Measurements from ENCODE around the gene DPP10.

The DPP10 gene

DNA sequence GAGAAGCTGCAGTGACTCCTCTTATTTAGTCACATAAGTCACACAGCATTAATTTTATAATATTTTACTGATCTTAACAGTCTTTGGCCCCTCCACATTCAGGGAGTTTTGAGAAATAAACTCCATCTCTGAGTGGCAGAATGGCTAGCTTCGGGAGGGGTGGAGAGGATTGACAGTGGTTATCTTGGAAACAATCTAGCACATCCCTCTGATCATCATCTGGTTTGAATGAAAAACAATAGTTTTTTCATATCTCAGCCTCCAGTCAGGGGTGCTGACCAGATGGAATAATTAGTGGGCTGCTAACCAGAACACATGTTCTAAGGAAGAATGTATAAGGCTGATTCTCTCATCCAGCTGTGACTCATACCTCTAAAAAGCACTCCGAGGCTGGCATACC is 477.5 kb downstream of the DPP10 start:
- Histone ChIP-seq H3K9me3 (ENCODE audit: control insufficient read depth, insufficient read depth, low read depth, low read length) (no peaks in the 10 kb centered on the region), H3K27ac (ENCODE audit: extremely low read depth, low read depth, low read length) (no peak overlapping the region), H3K36me3 (ENCODE audit: control insufficient read depth in 2 of 2, insufficient read depth in 1 of 2, low read length in 2 of 2) (no peaks in the 10 kb centered on the region), H3K4me3 (ENCODE audit: low read depth, low read length) (no peak overlapping the region), H3K4me1 (ENCODE audit: control insufficient read depth, insufficient read depth, low read length) (no peaks in the 10 kb centered on the region)
- POLR2A ChIA-PET, result no interaction called here
- TF ChIP-seq ZNF670 (tag by site-specific recombination; IDR thresholded peaks at IDR 0.05; ENCODE audit: low read depth), result no peak
- no peak for TF ChIP-seq ZNF600 (tag by site-specific recombination; IDR thresholded peaks at IDR 0.05)
- CTCF ChIA-PET, result no interaction called here

DNA sequence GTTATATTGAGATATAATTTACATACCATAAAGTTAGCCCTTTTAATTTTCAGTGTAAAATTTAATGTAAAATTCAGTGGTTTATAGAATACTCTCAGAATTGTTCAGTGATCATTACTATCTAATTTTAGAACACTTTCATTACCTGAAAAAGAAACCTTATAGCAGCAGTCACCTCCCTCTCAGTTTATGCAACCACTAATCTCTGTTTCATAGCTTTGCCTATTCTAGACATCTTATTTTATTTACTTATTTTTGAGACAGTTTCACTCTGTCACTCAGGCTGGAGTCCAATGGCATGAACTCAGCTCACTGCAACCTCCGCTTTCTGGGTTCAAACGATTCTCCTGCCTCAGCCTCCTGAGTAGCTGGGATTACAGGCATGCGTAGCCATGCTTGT is 479.6 kb downstream of the DPP10 start:
- Histone ChIP-seq H3K4me1 (ENCODE audit: control insufficient read depth, insufficient read depth, low read length) (no peaks in the 10 kb centered on the region), H3K4me3 (ENCODE audit: low read depth, low read length) (no peak overlapping the region), H3K36me3 (ENCODE audit: control insufficient read depth in 2 of 2, insufficient read depth in 1 of 2, low read length in 2 of 2) (no peaks in the 10 kb centered on the region), H3K27ac (ENCODE audit: extremely low read depth, low read depth, low read length) (no peak overlapping the region), H3K9me3 (ENCODE audit: control insufficient read depth, insufficient read depth, low read depth, low read length) (no peaks in the 10 kb centered on the region)
- ChIA-PET CTCF (no interaction called here), POLR2A (no interaction called here)
- TF ChIP-seq ZNF19 (tag by site-specific recombination; IDR thresholded peaks at IDR 0.05; ENCODE audit: low read depth) (no peak), ZNF629 (tag by site-specific recombination; IDR thresholded peaks at IDR 0.05) (no peak), ZNF561 (tag by site-specific recombination; IDR thresholded peaks at IDR 0.05; ENCODE audit: borderline replicate concordance) (no peak)
- TF ChIP-seq, protein P1, sequence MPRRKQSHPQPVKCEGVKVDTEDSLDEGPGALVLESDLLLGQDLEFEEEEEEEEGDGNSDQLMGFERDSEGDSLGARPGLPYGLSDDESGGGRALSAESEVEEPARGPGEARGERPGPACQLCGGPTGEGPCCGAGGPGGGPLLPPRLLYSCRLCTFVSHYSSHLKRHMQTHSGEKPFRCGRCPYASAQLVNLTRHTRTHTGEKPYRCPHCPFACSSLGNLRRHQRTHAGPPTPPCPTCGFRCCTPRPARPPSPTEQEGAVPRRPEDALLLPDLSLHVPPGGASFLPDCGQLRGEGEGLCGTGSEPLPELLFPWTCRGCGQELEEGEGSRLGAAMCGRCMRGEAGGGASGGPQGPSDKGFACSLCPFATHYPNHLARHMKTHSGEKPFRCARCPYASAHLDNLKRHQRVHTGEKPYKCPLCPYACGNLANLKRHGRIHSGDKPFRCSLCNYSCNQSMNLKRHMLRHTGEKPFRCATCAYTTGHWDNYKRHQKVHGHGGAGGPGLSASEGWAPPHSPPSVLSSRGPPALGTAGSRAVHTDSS (tag by site-specific recombination; IDR thresholded peaks at IDR 0.05), result no peak
- TF ChIP-seq, protein P2, sequence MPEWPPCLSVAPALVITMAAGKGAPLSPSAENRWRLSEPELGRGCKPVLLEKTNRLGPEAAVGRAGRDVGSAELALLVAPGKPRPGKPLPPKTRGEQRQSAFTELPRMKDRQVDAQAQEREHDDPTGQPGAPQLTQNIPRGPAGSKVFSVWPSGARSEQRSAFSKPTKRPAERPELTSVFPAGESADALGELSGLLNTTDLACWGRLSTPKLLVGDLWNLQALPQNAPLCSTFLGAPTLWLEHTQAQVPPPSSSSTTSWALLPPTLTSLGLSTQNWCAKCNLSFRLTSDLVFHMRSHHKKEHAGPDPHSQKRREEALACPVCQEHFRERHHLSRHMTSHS (tag by site-specific recombination; IDR thresholded peaks at IDR 0.05), result no peak
- TF ChIP-seq, protein P3, sequence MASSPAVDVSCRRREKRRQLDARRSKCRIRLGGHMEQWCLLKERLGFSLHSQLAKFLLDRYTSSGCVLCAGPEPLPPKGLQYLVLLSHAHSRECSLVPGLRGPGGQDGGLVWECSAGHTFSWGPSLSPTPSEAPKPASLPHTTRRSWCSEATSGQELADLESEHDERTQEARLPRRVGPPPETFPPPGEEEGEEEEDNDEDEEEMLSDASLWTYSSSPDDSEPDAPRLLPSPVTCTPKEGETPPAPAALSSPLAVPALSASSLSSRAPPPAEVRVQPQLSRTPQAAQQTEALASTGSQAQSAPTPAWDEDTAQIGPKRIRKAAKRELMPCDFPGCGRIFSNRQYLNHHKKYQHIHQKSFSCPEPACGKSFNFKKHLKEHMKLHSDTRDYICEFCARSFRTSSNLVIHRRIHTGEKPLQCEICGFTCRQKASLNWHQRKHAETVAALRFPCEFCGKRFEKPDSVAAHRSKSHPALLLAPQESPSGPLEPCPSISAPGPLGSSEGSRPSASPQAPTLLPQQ (tag by site-specific recombination; IDR thresholded peaks at IDR 0.05), result no peak

DNA sequence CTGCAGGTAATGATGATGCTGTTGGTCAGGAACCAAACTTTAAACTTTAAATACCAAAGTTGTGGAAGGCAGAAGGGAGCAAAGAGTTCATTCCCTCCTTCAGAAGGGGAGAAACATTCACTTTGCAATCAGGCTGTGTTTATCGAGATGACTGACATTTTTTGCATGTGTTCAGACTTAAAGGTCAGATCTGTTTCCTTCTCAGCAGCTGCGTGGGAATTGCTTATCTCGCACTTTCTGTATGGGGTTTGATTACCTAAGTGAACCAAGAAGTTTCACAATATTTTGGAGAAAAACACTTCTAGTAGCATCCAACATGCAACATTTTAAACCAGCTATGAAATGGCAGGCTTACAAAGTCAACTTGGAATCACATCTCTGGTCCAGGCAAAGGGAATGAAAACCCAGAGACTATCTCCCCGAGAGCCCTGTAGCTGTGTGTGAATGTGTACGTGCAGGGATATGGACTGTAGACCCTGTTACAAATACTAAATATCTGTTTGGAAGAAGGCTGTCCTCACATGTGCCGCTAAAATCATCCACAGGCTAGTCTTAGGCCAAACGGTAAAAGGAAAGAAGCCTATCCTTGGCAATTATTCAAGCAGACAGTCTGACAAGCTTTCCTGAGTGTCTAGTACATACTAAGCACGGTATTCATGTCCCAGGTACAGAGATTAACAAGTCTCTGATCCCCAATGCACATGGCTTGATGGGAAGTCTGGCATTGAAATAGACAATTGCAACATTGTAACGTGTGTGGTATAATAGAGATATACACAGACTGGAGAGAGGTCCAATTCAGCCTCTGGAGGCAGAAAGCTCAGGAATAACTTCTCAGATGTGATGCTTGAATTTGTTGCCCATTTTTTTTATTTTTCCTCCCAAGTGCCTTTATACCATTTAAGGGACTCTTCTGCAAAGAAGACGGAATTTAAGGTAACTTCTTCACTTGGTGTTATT is 483.1 kb downstream of the DPP10 start:
- Histone ChIP-seq H3K36me3 (ENCODE audit: control insufficient read depth in 2 of 2, insufficient read depth in 1 of 2, low read length in 2 of 2) (no peaks in the 10 kb centered on the region), H3K4me1 (ENCODE audit: control insufficient read depth, insufficient read depth, low read length) (no peaks in the 10 kb centered on the region), H3K9me3 (ENCODE audit: control insufficient read depth, insufficient read depth, low read depth, low read length) (no peaks in the 10 kb centered on the region), H3K4me3 (ENCODE audit: low read depth, low read length) (no peak overlapping the region), H3K27ac (ENCODE audit: extremely low read depth, low read depth, low read length) (no peak overlapping the region)
- ChIA-PET POLR2A (no interaction called here), CTCF (no interaction called here)
- TF ChIP-seq ZNF366 (tag by site-specific recombination; conservative IDR thresholded peaks at IDR 0.05) (no peak), ZNF155 (tag by site-specific recombination; IDR thresholded peaks at IDR 0.05) (no peak), ZNF76 (tag by site-specific recombination; IDR thresholded peaks at IDR 0.05; ENCODE audit: borderline replicate concordance, low read depth) (no peak), ZNF354C (tag by site-specific recombination; IDR thresholded peaks at IDR 0.05; ENCODE audit: borderline replicate concordance, low read depth) (no peak)
- TF ChIP-seq, protein P4, sequence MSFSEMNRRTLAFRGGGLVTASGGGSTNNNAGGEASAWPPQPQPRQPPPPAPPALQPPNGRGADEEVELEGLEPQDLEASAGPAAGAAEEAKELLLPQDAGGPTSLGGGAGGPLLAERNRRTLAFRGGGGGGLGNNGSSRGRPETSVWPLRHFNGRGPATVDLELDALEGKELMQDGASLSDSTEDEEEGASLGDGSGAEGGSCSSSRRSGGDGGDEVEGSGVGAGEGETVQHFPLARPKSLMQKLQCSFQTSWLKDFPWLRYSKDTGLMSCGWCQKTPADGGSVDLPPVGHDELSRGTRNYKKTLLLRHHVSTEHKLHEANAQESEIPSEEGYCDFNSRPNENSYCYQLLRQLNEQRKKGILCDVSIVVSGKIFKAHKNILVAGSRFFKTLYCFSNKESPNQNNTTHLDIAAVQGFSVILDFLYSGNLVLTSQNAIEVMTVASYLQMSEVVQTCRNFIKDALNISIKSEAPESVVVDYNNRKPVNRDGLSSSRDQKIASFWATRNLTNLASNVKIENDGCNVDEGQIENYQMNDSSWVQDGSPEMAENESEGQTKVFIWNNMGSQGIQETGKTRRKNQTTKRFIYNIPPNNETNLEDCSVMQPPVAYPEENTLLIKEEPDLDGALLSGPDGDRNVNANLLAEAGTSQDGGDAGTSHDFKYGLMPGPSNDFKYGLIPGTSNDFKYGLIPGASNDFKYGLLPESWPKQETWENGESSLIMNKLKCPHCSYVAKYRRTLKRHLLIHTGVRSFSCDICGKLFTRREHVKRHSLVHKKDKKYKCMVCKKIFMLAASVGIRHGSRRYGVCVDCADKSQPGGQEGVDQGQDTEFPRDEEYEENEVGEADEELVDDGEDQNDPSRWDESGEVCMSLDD (tag by site-specific recombination; IDR thresholded peaks at IDR 0.05), result no peak
- TF ChIP-seq, protein P5, sequence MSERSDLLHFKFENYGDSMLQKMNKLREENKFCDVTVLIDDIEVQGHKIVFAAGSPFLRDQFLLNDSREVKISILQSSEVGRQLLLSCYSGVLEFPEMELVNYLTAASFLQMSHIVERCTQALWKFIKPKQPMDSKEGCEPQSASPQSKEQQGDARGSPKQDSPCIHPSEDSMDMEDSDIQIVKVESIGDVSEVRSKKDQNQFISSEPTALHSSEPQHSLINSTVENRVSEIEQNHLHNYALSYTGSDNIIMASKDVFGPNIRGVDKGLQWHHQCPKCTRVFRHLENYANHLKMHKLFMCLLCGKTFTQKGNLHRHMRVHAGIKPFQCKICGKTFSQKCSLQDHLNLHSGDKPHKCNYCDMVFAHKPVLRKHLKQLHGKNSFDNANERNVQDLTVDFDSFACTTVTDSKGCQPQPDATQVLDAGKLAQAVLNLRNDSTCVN (tag by site-specific recombination; optimal IDR thresholded peaks at IDR 0.05), result no peak
- TF ChIP-seq, protein P6, sequence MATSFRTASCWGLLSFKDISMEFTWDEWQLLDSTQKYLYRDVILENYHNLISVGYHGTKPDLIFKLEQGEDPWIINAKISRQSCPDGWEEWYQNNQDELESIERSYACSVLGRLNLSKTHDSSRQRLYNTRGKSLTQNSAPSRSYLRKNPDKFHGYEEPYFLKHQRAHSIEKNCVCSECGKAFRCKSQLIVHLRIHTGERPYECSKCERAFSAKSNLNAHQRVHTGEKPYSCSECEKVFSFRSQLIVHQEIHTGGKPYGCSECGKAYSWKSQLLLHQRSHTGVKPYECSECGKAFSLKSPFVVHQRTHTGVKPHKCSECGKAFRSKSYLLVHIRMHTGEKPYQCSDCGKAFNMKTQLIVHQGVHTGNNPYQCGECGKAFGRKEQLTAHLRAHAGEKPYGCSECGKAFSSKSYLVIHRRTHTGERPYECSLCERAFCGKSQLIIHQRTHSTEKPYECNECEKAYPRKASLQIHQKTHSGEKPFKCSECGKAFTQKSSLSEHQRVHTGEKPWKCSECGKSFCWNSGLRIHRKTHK (tag by site-specific recombination; IDR thresholded peaks at IDR 0.05), result no peak
- TF ChIP-seq, protein P7, sequence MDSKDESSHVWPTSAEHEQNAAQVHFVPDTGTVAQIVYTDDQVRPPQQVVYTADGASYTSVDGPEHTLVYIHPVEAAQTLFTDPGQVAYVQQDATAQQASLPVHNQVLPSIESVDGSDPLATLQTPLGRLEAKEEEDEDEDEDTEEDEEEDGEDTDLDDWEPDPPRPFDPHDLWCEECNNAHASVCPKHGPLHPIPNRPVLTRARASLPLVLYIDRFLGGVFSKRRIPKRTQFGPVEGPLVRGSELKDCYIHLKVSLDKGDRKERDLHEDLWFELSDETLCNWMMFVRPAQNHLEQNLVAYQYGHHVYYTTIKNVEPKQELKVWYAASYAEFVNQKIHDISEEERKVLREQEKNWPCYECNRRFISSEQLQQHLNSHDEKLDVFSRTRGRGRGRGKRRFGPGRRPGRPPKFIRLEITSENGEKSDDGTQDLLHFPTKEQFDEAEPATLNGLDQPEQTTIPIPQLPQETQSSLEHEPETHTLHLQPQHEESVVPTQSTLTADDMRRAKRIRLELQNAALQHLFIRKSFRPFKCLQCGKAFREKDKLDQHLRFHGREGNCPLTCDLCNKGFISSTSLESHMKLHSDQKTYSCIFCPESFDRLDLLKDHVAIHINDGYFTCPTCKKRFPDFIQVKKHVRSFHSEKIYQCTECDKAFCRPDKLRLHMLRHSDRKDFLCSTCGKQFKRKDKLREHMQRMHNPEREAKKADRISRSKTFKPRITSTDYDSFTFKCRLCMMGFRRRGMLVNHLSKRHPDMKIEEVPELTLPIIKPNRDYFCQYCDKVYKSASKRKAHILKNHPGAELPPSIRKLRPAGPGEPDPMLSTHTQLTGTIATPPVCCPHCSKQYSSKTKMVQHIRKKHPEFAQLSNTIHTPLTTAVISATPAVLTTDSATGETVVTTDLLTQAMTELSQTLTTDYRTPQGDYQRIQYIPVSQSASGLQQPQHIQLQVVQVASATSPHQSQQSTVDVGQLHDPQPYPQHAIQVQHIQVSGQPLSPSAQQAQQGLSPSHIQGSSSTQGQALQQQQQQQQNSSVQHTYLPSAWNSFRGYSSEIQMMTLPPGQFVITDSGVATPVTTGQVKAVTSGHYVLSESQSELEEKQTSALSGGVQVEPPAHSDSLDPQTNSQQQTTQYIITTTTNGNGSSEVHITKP (tag by site-specific recombination; IDR thresholded peaks at IDR 0.05), result no peak
